ENCODE data around the gene ZNF154. TPM values are rescaled to one million over a fixed set of nuclear protein-coding genes. Genes with fewer than 3 reads are reported as not detected.

Gene ZNF154
- total RNA-seq: 2.5 TPM
- long read RNA-seq, partial matches to known transcripts: 1 of 2 reads
- long read RNA-seq, other reads (novel, unspliced or antisense): 1 of 2 reads

- DNase-seq (peak; percentile 48), ATAC-seq (peak; percentile 63 to 89)
- intact Hi-C loops (cut with DNase I): no loop called here
- H3K4me1 ChIP-seq: no peaks in the 10 kb centered on the region
- H3K27me3 ChIP-seq (ENCODE audit: low read depth): no peaks in the 10 kb centered on the region
- peak within 1 kb of the TSS; percentile 74 for H3K27ac ChIP-seq
- H3K4me3 ChIP-seq: peak within 1 kb of the TSS; percentile 56
- no peak for TF ChIP-seq CTCF (IDR thresholded peaks at IDR 0.05)
- H3K9me3 ChIP-seq: peaks cover 76% of the 10 kb centered on the region
- no peaks in the 10 kb centered on the region for H3K36me3 ChIP-seq
Measured at GRCh38 chr19:57708641-57709361, at the start of gene ZNF154. TSS of gene ZNF154 (minus strand) at chr19:57709204. CDS start at chr19:57708971, 233 bp downstream.

GRCh38 chr19:57757941-57758340 lies 48.9 kb upstream of the ZNF154 start:
- DNase-seq (no peak), ATAC-seq (no peak)
- H3K4me1 ChIP-seq: no peaks in the 10 kb centered on the region
- H3K27me3 ChIP-seq (ENCODE audit: low read depth): no peaks in the 10 kb centered on the region
- peaks cover 58% of the 10 kb centered on the region for H3K36me3 ChIP-seq
- TF ChIP-seq CTCF (IDR thresholded peaks at IDR 0.05): no peak
- intact Hi-C loops (cut with DNase I): no loop called here
- peaks cover 76% of the 10 kb centered on the region for H3K9me3 ChIP-seq
- no peak overlapping the region for H3K27ac ChIP-seq
- H3K4me3 ChIP-seq: no peak overlapping the region

GRCh38 chr19:57755031-57755430 lies 46.0 kb upstream of the ZNF154 start:
- no peak overlapping the region for H3K4me3 ChIP-seq
- intact Hi-C loops (cut with DNase I): no loop called here
- H3K9me3 ChIP-seq: peaks cover 92% of the 10 kb centered on the region

GRCh38 chr19:57754091-57754673 lies 45.2 kb upstream of the ZNF154 start:
- no peak for TF ChIP-seq CTCF (IDR thresholded peaks at IDR 0.05)
- Histone ChIP-seq H3K9me3 (peaks cover 95% of the 10 kb centered on the region), H3K4me3 (no peak overlapping the region), H3K27ac (no peak overlapping the region), H3K4me1 (no peaks in the 10 kb centered on the region), H3K27me3 (ENCODE audit: low read depth) (no peaks in the 10 kb centered on the region), H3K36me3 (peaks cover 64% of the 10 kb centered on the region)
- intact Hi-C loops (cut with DNase I): no loop called here
- ATAC-seq: no peak
- no peak for DNase-seq

More at GRCh38 chr19:57755031-57755430, 46.0 kb upstream of the ZNF154 start:
- ATAC-seq (no peak), DNase-seq (no peak)
- no peak for TF ChIP-seq CTCF (IDR thresholded peaks at IDR 0.05)
- H3K27ac ChIP-seq: no peak overlapping the region
- H3K4me1 ChIP-seq: no peaks in the 10 kb centered on the region
- no peaks in the 10 kb centered on the region for H3K27me3 ChIP-seq (ENCODE audit: low read depth)
- peaks cover 72% of the 10 kb centered on the region for H3K36me3 ChIP-seq

- no peak for TF ChIP-seq CTCF (IDR thresholded peaks at IDR 0.05)
- Histone ChIP-seq H3K27ac (no peak overlapping the region), H3K4me3 (peak overlapping the region; percentile 99), H3K36me3 (peaks cover 34% of the 10 kb centered on the region), H3K9me3 (peaks cover 51% of the 10 kb centered on the region), H3K4me1 (peaks cover 16% of the 10 kb centered on the region), H3K27me3 (ENCODE audit: low read depth) (no peaks in the 10 kb centered on the region)
- ATAC-seq (no peak), DNase-seq (no peak)
- intact Hi-C loops (cut with DNase I): no loop called here
Measured at GRCh38 chr19:57748029-57748428, 39.0 kb upstream of the ZNF154 start.

Measured in lower lobe of right lung (tissue), 2 donors.